IPS-20b (cell line): ENCODE measurements around the gene RNF212.

Experiments
- H3K27ac ChIP-seq: one replicate; pipeline ENCODE4 v1.5.1; 2013; ENCODE audit warnings: low read length
- H3K27me3 ChIP-seq: 2 replicates; pipeline ENCODE4 v1.6.1; 2013; ENCODE audit warnings: mild to moderate bottlenecking, low read length, inconsistent platforms; ENCODE audit not compliant: insufficient read depth
- H3K36me3 ChIP-seq: 2 replicates; pipeline ENCODE4 v1.6.1; 2013; ENCODE audit warnings: low read depth, mild to moderate bottlenecking, inconsistent platforms, low read length, moderate library complexity; ENCODE audit not compliant: insufficient read depth
- H3K4me1 ChIP-seq: 2 replicates; pipeline ENCODE4 v1.6.1; 2013; ENCODE audit warnings: mild to moderate bottlenecking, control low read depth, inconsistent platforms, low read length, moderate library complexity; ENCODE audit not compliant: insufficient read depth
- H3K4me3 ChIP-seq: 2 replicates; pipeline ENCODE4 v1.5.1; 2013; ENCODE audit warnings: mild to moderate bottlenecking, low read length, inconsistent platforms
- H3K9ac ChIP-seq: 2 replicates; pipeline ENCODE4 v1.6.1; 2013; ENCODE audit warnings: low read depth, mild to moderate bottlenecking, inconsistent platforms, low read length, moderate library complexity
- H3K9me3 ChIP-seq: 2 replicates; pipeline ENCODE4 v1.6.1; 2013; ENCODE audit warnings: mild to moderate bottlenecking, low read depth, low read length, inconsistent platforms; ENCODE audit not compliant: insufficient read depth

The RNF212 gene

GRCh38 chr4:1075809-1076699 is 37.3 kb downstream of the RNF212 start:
- Histone ChIP-seq H3K9me3 (peaks cover 9% of the 10 kb centered on the region; the same call in 1 of the 2 replicates), H3K27me3 (peaks cover 17% of the 10 kb centered on the region; the same call in 1 of the 2 replicates), H3K27ac (no peak overlapping the region), H3K36me3 (no peaks in the 10 kb centered on the region), H3K4me3 (no peak overlapping the region), H3K9ac (no peak overlapping the region), H3K4me1 (no peaks in the 10 kb centered on the region)

- no peak overlapping the region for H3K9ac ChIP-seq
- H3K27ac ChIP-seq: no peak overlapping the region
- H3K36me3 ChIP-seq: no peaks in the 10 kb centered on the region
- no peak overlapping the region for H3K4me3 ChIP-seq
- no peaks in the 10 kb centered on the region for H3K4me1 ChIP-seq
- H3K9me3 ChIP-seq: peaks cover 9% of the 10 kb centered on the region; the same call in 1 of the 2 replicates
- peaks cover 16% of the 10 kb centered on the region; the same call in 1 of the 2 replicates for H3K27me3 ChIP-seq
These were observed 38.1 kb downstream of the RNF212 start for GRCh38 chr4:1075225-1075624.

- Histone ChIP-seq H3K27me3 (0 out of 2 replicates have a peak, but pooled peaks cover 8% of the 10 kb centered on the region), H3K9me3 (peaks cover 9% of the 10 kb centered on the region; the same call in 1 of the 2 replicates), H3K4me1 (no peaks in the 10 kb centered on the region), H3K4me3 (no peak overlapping the region), H3K9ac (no peak overlapping the region; the same call in 1 of the 2 replicates), H3K36me3 (no peaks in the 10 kb centered on the region), H3K27ac (no peak overlapping the region)
These were observed 39.3 kb downstream of the RNF212 start for GRCh38 chr4:1074077-1074476.

GRCh38 chr4:1072830-1073446 is 40.4 kb downstream of the RNF212 start:
- Histone ChIP-seq H3K9me3 (peaks cover 9% of the 10 kb centered on the region; the same call in 1 of the 2 replicates), H3K27me3 (0 out of 2 replicates have a peak, but pooled peaks cover 8% of the 10 kb centered on the region), H3K4me3 (no peak overlapping the region), H3K27ac (no peak overlapping the region), H3K4me1 (no peaks in the 10 kb centered on the region), H3K36me3 (no peaks in the 10 kb centered on the region), H3K9ac (no peak overlapping the region)

GRCh38 chr4:1069394-1069793 is 44.0 kb downstream of the RNF212 start:
- Histone ChIP-seq H3K9me3 (peaks cover 9% of the 10 kb centered on the region; the same call in 1 of the 2 replicates), H3K27ac (no peak overlapping the region), H3K4me3 (no peak overlapping the region), H3K9ac (no peak overlapping the region), H3K27me3 (peaks cover 11% of the 10 kb centered on the region; the same call in 1 of the 2 replicates), H3K36me3 (no peaks in the 10 kb centered on the region), H3K4me1 (no peaks in the 10 kb centered on the region)

- Histone ChIP-seq H3K27me3 (peaks cover 16% of the 10 kb centered on the region; the same call in 1 of the 2 replicates), H3K36me3 (no peaks in the 10 kb centered on the region), H3K4me1 (no peaks in the 10 kb centered on the region), H3K4me3 (no peak overlapping the region), H3K9ac (no peak overlapping the region), H3K9me3 (no peaks in the 10 kb centered on the region), H3K27ac (no peak overlapping the region)
These were observed 47.6 kb downstream of the RNF212 start for GRCh38 chr4:1065732-1066131.

- H3K4me1 ChIP-seq: no peaks in the 10 kb centered on the region
- no peak overlapping the region for H3K9ac ChIP-seq
- no peaks in the 10 kb centered on the region for H3K36me3 ChIP-seq
- H3K27me3 ChIP-seq: peaks cover 16% of the 10 kb centered on the region; the same call in 1 of the 2 replicates
- H3K27ac ChIP-seq: no peak overlapping the region
- no peak overlapping the region for H3K4me3 ChIP-seq
- no peaks in the 10 kb centered on the region for H3K9me3 ChIP-seq
These were observed 50.9 kb downstream of the RNF212 start for GRCh38 chr4:1062419-1062818.

GRCh38 chr4:1061760-1062159 is 51.6 kb downstream of the RNF212 start:
- Histone ChIP-seq H3K9ac (no peak overlapping the region), H3K27me3 (peaks cover 17% of the 10 kb centered on the region; the same call in 1 of the 2 replicates), H3K4me3 (no peak overlapping the region), H3K9me3 (no peaks in the 10 kb centered on the region), H3K36me3 (no peaks in the 10 kb centered on the region), H3K27ac (no peak overlapping the region), H3K4me1 (no peaks in the 10 kb centered on the region)

- no peak overlapping the region for H3K9ac ChIP-seq
- H3K9me3 ChIP-seq: no peaks in the 10 kb centered on the region
- H3K4me1 ChIP-seq: no peaks in the 10 kb centered on the region
- no peak overlapping the region for H3K27ac ChIP-seq
- H3K4me3 ChIP-seq: no peak overlapping the region
- H3K36me3 ChIP-seq: no peaks in the 10 kb centered on the region
- peaks cover 23% of the 10 kb centered on the region for H3K27me3 ChIP-seq
These were observed 52.2 kb downstream of the RNF212 start for GRCh38 chr4:1061056-1061700.

GRCh38 chr4:1060621-1061020 is 52.7 kb downstream of the RNF212 start:
- Histone ChIP-seq H3K27me3 (peaks cover 29% of the 10 kb centered on the region), H3K4me1 (no peaks in the 10 kb centered on the region), H3K36me3 (no peaks in the 10 kb centered on the region)

GRCh38 chr4:1060121-1060520 is 53.2 kb downstream of the RNF212 start:
- Histone ChIP-seq H3K9me3 (no peaks in the 10 kb centered on the region), H3K27ac (no peak overlapping the region), H3K27me3 (peaks cover 29% of the 10 kb centered on the region), H3K4me3 (no peak overlapping the region), H3K4me1 (no peaks in the 10 kb centered on the region), H3K9ac (no peak overlapping the region), H3K36me3 (no peaks in the 10 kb centered on the region)

More at GRCh38 chr4:1060621-1061020, 52.7 kb downstream of the RNF212 start:
- no peak overlapping the region for H3K4me3 ChIP-seq
- H3K9ac ChIP-seq: no peak overlapping the region
- no peaks in the 10 kb centered on the region for H3K9me3 ChIP-seq
- H3K27ac ChIP-seq: no peak overlapping the region
